GM21528 (cell line): ENCODE data around the gene CENPM.
A peak's percentile ranks its signal among the peaks of the same experiment; 100 is the strongest.
"Not testable (repeated sequence)": the region's sequence is repeated elsewhere in the genome, so short reads cannot be mapped to it uniquely, and the experiment has no call there.

ENCODE experiments used
- ATAC-seq: cut with Tn5 transposase; IDR thresholded peaks from one replicate; pipeline ENCODE4 v1.9.1; 2021; ENCODE audit warnings: mild to moderate bottlenecking, moderate library complexity; ENCODE audit not compliant: unreplicated experiment, low FRiP score

Gene CENPM

DNA sequence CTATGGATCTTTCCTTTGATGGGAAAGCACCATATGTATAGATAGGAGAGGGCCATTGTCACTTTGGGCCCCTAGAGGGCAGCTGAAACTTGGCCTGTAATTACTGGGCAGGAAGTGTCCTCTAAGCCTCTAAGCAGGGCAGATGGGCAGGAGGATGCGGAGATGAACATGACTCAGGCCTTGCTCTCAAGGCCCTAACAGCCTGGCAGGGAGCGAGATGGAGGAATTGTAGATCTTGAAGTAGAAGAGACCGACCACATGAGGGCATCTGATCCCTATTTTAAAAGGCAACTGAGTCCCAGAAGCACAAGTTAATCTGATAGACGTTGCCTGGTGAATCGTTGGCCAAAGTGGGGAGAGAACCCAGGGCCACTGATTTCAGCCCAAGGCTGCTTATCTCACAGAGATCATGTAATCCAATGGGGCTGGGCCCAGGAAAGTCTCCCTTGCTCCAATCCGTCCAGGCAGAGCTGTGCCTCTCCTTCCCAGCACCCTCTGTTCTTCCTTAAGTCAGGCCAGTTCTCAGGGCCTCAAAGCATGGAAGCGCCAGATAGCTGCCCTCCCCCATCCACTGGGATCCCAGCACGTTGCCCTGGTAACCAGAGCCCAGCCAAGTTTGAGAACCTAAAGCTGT, 19.8 kb upstream of the CENPM start:
- no peak for ATAC-seq

DNA sequence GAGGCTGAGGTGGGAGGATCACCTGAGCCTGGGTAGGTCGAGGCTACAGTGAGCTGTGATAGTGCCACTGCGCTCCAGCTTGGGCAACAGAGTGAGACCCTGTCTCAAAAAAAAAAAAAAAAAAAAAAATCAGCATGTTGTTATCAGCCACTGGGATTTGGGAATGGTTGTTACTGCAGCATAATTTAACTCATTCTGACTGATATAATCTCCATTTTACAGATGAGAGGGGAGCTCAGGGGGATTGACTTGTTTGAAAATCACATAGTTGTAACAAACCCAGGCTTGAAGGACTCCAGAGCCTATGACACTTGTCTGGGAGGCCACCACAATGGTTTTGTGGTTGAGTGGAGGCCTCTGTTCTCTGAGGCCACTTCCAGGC, 19.3 kb upstream of the CENPM start:
- no peak for ATAC-seq

DNA sequence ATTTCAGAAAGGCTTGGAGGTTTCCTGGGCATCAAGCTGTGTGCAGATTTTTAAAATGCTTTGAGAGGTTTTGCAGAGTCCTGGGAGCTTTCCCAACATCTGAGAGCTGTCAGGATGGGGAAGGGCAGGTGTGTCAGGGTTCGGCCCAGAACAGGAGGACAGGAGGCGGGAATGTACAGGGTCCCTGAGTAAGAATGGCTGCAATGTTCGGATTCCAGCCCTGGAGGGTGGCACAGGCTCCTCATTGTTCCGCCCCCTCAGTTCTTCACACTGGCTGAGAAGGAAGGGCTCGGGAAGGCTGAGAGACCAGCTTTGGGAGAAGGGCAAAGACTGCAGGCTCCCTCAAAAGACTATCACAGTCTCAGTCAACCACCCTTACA, 17.1 kb upstream of the CENPM start:
- ATAC-seq, result no peak

DNA sequence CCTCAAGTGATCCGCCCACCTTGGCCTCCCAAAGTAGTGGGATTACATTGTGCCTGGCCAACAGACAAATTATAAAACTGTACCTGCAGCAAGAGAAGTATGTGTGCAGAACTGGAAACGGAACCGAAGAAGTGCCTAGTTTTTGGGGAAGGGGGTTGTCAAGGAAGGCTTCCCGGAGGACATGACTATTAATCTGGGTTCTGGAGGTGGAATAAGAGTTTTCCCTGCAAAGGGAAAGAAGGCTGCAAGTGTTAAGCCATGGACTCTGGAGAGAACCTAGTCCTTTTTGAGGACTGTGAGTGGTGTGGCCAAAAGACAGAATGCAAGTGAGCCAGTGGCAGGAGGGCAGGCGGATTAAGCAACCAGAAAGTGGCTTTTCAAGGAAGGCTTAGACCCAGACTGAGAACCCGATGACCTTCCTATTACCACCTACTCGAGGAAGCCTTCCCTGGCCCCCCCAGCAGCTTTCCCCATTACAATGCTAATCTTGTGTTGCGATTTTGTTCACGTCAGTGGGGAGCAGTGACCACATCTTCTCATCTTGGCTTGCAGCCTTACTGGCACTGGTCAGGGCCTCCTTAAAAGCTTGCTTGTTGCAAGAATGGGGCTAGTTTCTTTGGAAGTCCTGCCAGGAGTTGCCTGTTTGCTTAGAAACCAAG, 16.6 kb upstream of the CENPM start:
- no peak for ATAC-seq

DNA sequence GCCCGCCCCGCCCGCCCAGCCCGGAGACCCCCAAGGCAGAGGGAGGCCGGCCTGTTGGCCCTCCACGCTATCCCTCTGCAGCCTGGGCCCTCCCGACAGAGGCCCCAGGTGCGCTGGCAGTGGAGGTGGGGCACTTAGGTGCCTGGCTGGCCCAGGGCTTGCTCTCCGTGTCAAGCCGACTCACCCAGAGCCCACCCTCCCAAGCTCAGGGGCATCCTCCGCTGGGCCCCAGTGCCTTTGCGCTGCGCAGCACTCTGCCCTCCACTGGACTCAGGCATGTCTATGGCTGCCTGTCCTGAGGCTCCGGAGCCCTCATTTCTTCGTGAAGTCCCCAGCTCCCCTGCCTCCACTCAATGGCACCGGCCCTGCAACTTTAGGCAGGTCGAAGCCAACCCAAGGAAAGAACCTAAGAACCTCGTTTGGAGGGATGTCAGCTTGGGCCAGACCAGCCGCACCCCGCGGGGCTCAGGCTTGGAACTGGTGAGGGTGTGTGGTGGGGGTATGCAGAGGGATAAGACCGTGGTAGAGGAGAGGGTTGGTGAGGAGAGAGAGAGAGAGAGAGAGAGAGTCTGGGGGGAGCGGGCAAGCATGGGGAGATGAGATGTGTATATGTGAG, 11.1 kb upstream of the CENPM start:
- peak; percentile 13 for ATAC-seq

DNA sequence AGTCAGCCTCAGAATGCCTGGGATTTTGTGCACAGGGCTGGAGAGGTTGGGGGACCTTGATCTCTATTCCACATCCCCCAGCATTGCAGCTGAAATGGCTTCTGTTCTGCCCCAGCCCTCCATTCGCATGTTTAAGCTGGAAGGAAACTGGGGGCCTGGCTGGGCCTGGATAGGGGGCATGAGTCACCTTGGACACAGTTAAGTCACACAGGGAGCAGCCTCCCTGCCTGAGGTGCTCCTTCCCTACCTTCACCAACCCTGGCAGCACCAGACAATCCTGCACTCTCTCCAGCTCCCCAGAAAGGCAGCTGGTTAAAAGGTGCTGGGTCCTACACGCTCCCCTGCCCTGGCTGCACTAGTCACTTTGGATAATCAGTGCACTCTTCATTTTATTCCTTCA, 5.8 kb upstream of the CENPM start:
- ATAC-seq, result no peak

DNA sequence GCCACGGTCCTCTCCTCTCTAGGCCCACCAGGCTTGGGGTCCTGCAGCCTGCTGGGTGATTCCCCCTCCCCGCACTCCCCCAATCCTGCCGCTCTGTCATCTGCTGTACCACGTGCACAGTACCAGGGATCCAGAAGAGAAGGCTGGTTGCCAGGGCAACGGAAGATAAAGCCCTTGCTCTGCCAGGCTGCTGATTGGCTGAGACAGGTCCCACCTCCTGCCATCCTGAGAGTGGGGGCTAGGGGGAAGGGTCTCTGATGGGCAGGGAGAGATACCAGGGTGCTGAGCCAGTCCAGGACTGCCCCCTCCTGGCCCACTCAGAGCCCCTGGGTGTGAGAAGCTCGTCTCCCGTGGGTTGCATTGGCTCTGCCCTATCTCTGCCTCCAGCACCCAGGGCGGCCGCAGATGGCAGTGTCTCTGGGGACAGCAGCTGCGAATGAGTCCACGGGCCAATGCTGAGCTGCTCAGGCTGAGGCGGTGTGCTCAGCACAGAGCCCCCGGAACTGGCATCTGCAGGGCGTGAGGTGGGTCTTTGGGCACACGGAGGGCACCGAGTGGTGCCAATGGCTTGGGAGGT, 5.0 kb upstream of the CENPM start, which contains the start of gene SMIM45:
SMIM45 (plus strand) TSS at position 253 of the 577 bp plus-strand sequence.
- no peak for ATAC-seq

DNA sequence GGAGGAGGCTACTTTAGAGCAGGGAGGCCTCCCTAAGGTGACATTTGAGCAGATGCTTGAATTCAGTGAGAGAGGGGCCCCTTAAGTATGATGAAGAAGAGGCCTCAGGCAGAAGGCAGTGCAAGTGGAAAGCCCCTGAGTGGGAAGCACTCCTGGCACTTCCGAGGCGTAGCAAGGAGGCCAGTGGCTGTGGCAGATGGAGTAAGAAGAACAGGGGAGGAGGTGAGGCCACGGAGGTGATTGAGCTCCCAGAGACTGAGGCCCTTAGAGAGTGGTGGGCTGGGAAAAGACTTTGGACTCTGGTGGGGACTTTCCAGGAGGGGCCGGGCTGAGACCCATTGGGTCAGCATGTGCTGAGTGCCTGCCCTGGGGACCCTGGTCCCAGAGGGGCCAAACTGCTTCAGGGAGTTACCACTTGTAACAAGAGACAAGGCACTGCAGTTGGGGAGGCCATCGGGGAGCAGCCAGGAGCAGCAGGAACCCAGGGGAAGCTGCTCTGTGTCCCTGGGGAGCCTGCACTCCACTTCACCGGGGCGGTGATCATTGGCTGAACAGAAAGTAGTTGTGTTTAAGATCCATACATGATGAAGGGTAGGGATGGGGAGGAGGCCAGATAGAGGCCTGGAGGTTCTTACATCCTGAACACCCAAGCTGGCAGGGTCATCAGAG, 2.5 kb upstream of the CENPM start:
- no peak for ATAC-seq

DNA sequence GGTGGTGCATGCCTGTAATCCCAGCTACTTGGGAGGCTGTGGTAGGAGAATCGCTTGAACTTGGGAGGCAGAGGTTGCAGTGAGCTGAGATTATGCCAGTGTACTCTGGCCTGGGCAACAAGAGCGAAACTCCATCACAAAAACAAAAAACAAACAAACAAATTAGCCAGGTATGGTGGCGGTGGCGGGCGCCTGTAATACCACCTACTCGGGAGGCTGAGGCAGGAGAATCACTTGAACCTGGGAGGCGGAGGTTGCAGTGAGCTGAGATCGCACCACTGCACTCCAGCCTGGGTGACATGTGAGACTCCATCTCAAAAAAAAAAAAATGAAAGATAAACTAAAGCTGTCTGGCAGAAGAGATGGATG, 2.0 kb upstream of the CENPM start:
- ATAC-seq, result not testable (repeated sequence)

DNA sequence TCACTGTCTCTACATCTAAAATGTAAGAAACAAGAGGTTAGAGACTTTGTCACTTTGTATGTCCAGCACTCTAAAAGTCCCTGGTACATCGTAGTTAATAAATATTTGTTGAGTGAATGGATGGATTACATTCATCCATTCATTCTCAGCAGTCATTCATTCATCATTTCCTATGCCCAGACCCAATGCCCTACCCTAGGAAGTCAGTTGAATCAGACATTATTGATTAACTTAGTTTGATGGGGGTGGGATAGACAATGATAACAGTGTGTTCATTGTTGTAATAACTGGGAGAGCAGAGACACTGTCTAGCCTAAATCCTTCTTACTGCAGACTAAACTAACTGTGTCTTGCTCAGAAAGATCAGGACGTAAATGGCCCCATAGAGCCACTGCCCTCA, 1.2 kb upstream of the CENPM start:
- no peak for ATAC-seq

DNA sequence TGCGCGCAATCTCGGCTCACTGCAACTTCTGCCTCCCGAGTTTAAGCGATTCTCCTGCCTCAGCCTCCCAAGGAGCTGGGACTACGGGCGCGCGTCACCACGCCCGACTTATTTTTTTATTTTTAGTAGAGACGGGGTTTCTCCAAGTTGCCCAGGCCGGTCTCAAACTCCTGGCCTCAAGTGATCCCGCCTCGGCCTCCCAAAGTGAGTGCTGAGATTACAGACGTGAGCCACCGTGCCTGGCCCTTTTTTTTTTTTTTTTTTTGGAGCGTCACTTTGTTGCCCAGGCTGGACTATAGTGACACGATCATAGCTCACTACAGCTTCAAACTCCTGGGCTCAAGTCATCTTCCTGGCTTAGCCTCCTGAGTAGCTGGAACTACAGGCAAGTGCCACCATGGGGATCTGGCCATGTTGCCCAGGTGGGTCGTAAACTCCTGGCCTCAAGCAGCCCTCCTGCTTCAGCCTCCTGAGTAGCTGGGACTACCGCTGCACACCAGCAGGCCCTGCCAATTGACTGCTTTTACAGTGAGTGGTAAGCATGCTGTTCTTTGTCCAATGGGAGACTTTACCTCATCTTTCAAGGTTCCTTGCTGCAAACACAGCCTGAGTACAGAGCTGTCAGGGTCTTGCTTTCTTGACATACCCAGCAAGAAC, 600 bp upstream of the CENPM start:
- no peak for ATAC-seq

DNA sequence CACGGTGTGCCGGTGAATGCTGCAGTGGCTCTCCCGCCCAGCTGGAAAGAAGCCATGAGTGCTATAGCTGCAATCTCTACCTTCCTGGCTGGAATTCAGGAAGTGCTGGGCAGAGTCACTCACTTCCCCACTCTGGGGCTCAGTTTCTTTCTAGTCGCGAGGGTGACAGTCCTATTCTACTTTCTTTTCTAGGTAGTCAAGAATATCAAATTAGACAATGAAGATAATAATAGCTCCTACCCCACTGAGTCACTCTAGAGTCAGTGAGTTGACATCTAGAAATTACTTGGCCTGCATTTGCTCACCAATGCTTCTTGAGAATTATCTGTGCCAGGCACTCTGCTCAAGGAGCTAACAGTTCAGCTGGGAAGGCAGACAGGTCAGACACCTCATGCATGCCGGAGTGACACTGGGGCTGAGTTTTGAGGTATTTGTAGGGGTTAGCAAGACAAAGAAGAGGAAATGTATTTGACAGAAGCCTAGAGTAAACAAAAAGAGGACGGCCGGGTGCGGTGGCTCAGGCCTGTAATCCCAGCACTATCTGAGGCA, 3.2 kb downstream of the CENPM start:
- ATAC-seq, result no peak

DNA sequence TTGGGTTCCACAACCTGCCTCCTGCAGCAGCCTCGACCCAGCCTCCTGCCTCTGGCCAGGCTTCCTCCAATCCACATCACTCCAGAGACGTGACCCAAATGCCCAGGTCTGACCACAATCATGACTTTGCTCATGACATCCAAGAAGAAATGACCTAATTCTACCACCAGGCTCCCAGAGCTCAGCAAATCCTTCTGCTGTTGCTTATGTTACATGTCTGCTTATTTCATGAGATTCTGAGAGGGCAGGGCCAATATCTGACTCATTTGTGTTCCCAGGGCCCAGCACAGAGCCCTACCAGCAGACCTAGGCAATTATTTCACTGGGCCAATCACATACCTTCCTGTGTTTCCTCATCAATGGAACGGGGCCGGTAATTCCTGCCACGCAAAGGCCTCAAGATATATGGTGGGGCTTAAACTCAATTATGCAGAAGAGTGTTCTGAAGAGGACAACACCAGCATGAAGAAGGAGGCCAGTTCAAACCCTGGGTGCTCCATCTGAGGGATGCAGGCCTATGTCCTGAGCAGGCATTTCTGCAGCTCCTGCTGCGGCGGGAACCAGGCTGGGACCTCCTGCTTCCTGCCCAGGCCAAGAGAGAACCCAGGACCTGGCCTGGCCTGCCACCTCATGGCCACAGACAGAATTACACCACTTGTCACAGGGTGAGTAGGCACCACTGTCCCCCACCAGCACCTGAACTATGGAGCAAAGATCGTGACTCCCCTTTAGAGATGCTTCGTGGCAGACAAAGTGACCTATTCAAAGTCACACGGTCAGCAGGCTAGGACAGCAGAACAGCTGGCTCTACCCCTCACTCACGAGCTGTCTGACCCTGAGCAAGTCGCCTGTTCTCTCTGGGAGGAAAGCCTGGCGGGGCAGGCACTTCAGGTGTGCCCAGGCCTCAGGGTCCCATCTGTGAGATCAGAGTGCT, 5.9 kb downstream of the CENPM start:
- no peak for ATAC-seq

DNA sequence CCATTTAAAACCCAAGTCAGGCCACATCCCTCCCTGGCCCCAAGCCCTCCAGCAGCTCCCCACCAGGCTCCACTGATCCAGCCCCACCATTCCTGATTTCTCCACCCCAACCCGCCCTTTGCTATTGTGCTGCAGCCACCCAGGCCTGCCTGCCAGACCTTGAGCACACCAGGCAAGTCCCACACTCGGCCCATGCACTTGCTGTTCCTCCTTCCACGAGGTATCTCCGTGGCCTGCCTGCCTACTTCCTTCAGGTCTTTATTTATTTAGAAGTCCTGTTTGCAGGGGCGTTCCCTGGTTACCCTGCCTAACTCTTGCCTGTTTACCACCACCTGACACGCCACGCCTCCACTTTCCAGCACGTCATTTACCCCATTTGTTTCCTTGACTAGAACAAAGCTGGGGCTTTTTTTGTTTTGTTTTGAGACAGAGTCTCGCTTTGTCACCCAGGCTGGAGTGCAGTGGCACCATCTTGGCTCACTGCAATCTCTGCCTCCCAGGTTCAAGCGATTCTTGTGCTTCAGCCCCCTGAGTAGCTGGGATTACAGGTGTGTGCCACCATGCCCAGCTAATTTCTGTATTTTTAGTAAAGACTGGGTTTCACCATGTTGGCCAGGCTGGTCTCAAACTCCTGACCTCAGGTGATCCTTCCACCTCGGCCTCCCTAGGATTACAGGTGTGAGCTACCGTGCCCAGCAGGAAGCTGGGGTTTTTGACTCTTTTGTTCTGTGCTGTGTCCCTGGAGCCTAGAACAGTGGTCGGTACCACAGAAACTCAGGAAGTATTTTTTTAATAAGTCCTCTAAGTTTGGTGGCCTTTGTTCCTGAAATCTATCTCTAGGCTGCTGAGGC, 6.7 kb downstream of the CENPM start:
- peak; percentile 47 for ATAC-seq

DNA sequence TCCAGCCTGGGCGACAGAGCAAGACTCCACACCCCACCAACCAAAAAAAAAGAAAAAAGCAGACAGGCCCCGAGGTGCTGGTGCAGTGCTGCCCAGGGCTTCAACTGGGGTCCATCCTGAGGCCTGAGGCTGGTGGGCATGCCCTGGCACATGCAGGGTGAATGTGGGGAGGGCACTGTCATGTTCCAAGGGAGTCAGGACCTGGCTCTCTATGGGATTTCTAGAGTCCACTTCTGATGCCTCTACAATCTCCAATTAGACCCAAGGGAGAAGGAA, 10.1 kb downstream of the CENPM start:
- ATAC-seq, result no peak

DNA sequence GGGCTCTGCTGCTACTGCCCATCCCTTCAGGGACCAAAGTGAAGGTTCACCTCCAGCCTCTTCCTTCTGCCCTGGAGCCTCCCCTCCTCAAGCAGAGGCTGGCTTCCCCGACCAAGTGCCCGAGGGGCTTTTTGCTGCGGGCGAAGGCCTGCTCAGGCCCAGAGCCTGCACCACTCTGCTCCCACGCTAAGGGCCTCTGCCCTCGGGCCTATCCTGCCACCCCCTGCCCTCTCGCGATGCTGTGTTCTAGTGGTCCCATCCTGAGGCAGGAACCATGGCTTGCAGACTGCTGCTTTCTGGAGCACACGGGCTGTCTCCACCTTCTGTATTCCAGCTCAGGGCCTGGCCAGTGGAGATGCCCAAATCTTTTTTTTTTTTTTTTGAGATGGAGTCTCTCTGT, 11.4 kb downstream of the CENPM start:
- ATAC-seq, result no peak

DNA sequence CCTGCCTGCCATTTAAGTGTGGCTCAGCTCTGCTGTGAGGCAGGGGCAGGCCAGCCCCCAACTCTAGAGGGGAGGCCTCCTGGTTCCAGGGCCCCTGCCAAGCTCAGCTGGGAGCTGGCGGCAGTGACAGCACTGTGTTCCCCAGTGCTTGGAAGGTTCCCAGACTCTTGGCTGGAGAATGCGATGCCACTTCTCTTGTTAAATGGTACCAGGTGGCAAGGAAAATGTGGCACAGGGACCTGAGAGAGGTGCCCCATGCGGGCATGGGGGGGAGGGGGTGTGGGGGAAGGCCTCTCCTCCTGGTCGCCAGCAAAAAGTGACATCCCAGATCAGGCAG, 12.0 kb downstream of the CENPM start:
- no peak for ATAC-seq

DNA sequence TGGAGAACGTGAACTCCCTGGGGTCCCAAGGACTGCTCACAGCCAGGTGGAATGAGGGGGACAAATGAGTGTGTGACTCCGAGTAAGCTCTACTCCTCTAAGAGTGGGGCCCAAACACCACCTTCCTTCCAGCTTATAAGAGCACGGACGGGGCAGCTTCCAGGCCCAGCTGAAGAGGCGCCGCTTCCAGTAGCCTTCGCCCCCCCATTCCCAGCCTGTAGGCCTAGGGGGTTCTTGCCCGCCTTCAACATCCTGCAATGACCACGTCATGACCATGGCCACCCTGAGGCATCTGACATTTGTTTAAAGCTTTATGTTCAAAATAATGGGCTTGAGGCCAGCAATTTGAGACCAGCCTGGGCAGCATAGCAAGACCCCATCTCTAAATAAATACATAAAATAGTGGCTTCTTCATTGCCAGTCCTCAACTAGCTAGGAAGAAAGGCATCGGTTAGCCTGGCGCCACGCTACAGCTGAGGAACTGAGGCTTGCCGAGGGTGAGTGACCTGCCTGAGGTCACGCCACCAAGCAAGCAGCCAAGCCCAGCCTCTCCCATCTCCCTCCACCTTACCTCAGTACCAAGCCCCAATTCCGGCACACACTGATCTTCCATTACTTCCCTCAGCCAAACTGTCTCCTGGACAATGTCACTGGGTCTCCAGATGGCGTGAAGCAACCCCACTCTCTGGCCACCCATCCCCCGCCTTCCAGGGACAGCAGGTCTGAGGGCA, 12.5 kb downstream of the CENPM start:
- ATAC-seq, result no peak
